ENCODE results near the gene CACNG4.
"Not testable (repeated sequence)": the region's sequence is repeated elsewhere in the genome, so short reads cannot be mapped to it uniquely, and the experiment has no call there.

The CACNG4 gene

DNA sequence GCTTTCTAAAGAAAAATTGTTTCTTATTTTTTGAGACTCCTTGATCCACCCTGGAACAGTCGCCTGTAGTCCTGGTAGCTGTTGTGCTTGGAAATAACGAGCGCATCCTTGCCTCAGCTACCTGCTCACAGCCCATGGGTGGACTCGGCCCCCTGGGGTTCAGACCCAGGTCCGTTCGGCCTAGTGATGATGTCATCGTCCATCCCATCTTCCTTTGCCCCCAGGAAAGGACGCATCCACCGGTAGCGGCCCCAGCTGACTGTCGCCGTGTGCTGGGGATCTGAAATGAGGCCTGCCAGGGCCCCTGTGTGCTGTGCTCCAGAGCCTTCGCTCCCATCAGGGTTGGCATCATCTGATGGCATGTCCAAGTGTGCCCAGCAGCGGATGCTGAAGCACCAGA, 67.9 kb downstream of the CACNG4 start:
- Mint-ChIP-seq H3K27ac (no peak overlapping the region), H3K9me3 (no peaks in the 10 kb centered on the region), H3K27me3 (ENCODE audit: low read depth) (no peaks in the 10 kb centered on the region), H3K4me1 (ENCODE audit: low read depth) (no peaks in the 10 kb centered on the region), H3K4me3 (no peak overlapping the region), H3K36me3 (ENCODE audit: low read depth) (no peaks in the 10 kb centered on the region)
- no peak for DNase-seq (ENCODE audit: low spot score)

DNA sequence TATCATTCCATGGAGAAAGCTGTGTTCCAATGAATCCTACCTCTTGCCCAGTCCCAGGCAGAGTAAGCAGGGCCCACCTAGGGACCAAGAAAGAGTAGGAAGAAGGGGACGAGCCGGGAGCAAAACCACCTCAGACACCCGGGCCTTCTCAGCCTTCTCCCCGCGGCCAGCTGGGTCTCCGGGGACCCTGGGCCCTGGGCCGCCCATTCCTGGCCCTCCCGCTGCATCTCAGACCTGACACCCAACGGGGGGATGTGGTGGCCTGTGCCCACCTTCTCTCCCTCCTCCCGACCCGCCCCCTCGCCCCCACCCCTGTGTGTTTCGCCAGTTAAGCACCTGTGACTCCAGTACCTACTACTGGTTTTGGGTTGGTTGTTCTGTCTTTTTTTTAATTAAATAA, 68.5 kb downstream of the CACNG4 start:
- no peak overlapping the region for H3K4me3 Mint-ChIP-seq
- no peak overlapping the region for H3K27ac Mint-ChIP-seq
- DNase-seq (ENCODE audit: low spot score): no peak

DNA sequence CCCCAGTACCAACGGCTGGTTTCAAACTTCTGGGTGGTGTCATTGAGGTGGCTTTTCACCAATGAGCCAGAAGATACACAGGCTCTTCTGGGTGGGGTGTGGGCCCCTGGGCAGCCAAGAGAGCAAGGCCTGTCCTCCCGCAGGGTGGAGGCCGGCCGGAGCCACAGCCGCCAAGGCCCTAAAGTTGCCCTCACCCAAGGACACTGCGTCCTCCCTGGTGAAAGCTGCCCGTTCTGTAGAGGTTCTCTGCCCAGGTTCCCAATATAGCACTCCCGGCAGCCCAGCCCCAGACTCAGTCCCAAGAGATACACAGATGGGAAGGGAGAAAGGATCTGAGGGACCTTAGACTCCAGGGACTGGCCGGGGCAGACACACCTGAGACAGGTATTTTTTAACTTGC, 69.1 kb downstream of the CACNG4 start:
- DNase-seq (ENCODE audit: low spot score): no peak
- no peak overlapping the region for H3K4me3 Mint-ChIP-seq
- no peak overlapping the region for H3K27ac Mint-ChIP-seq
- H3K36me3 Mint-ChIP-seq (ENCODE audit: low read depth): no peaks in the 10 kb centered on the region
- peaks cover 3% of the 10 kb centered on the region for H3K27me3 Mint-ChIP-seq (ENCODE audit: low read depth)
- no peaks in the 10 kb centered on the region for H3K9me3 Mint-ChIP-seq
- no peaks in the 10 kb centered on the region for H3K4me1 Mint-ChIP-seq (ENCODE audit: low read depth)

More for the DNA sequence above, 68.5 kb downstream of the CACNG4 start:
- no peaks in the 10 kb centered on the region for H3K27me3 Mint-ChIP-seq (ENCODE audit: low read depth)
- no peaks in the 10 kb centered on the region for H3K9me3 Mint-ChIP-seq
- H3K4me1 Mint-ChIP-seq (ENCODE audit: low read depth): no peaks in the 10 kb centered on the region
- no peaks in the 10 kb centered on the region for H3K36me3 Mint-ChIP-seq (ENCODE audit: low read depth)

DNA sequence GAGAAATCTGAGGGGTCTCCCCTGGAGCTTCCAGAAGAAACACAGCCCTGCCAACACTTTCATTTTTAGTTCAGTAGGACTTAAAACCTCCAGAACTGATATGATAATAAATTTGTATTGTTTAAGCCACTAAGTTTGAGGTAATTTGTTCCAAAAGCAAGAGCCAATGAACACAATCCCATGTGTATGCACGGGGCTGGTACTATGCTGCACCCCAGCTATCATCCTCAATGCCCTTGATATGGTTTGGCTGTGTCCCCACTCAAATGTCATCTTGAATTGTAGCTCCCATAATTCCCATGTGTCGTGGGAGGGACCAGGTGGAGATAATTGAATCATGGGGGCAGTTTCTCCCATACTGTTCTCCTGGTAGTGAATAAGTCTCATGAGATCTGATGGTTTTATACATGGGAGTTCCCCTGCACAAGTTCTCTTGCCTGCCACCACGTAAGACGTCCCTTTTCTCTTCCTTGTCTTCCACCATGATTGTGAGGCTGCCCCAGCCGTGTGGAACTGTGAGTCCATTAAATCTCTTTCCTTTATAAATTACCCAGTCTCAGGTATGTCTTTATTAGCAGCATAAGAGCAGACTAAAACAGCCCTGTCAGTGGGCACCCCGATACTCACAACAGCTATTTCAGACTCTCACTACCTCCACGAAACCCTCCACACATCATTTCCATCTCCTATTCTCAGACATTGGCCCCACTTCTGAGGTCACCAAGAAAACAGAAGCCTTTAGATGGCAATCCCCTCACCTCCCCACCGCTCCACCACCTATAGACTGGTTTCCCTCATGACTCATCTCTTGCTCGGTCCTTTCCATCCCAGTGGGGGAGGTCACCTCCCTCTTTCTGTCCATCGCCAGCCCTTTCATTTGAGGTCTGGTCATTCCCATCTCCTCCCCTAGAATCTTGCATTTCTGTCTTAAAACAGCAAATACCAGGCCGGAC, 70.9 kb downstream of the CACNG4 start:
- no peaks in the 10 kb centered on the region for H3K9me3 Mint-ChIP-seq
- H3K27me3 Mint-ChIP-seq (ENCODE audit: low read depth): peaks cover 3% of the 10 kb centered on the region
- no peak overlapping the region for H3K4me3 Mint-ChIP-seq
- no peak overlapping the region for H3K27ac Mint-ChIP-seq
- DNase-seq (ENCODE audit: low spot score): no peak
- no peaks in the 10 kb centered on the region for H3K4me1 Mint-ChIP-seq (ENCODE audit: low read depth)
- H3K36me3 Mint-ChIP-seq (ENCODE audit: low read depth): no peaks in the 10 kb centered on the region

DNA sequence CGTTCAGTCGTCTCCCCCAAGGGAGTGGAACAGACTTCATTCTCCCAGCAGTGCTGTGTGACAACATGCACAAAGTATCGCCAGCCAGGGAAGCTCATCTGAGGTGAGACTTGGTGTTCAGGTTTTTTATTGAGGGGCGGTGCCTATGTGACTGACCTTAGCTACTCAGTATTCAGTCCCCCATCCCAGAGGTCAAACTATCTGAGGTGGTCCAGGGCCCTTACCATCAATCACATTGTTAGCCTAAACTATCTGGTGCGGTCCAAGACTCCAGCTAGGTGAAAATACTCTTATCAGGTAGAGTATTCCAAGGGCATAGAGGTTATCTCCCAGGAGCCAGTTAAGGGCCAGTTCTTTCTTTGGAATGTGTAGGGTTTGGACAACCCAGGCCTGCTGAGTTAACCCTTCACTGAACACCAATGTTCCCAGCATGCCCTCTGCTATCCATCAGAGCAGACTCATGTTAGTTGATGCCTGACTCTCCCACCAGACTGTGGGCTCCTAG, 74.4 kb downstream of the CACNG4 start:
- Mint-ChIP-seq H3K9me3 (no peaks in the 10 kb centered on the region), H3K36me3 (ENCODE audit: low read depth) (no peaks in the 10 kb centered on the region), H3K4me1 (ENCODE audit: low read depth) (no peaks in the 10 kb centered on the region), H3K4me3 (no peak overlapping the region), H3K27ac (no peak overlapping the region), H3K27me3 (ENCODE audit: low read depth) (peaks cover 3% of the 10 kb centered on the region)
- no peak for DNase-seq (ENCODE audit: low spot score)

DNA sequence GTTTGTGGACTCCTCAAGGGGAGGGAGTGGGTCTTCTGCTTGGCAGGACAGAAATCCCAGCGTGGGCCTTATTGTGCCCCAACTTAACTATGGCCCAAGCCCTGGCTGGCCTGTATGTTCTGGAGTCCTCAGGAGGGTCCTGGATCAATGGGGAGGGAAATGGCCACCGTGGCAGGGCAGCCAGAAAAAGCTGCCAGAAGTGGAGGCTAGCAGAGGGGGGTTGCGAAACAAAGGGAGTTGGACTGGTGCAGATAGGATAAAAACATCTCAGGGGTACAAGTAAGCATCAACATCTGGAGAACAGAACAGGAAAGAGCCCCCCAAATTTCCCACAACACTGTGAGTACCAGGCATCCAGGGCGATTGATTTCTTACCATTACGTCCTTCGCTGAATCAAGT, 76.1 kb downstream of the CACNG4 start:
- H3K27ac Mint-ChIP-seq: no peak overlapping the region
- no peaks in the 10 kb centered on the region for H3K9me3 Mint-ChIP-seq
- no peaks in the 10 kb centered on the region for H3K4me1 Mint-ChIP-seq (ENCODE audit: low read depth)
- no peaks in the 10 kb centered on the region for H3K36me3 Mint-ChIP-seq (ENCODE audit: low read depth)
- H3K4me3 Mint-ChIP-seq: no peak overlapping the region
- DNase-seq (ENCODE audit: low spot score): no peak
- H3K27me3 Mint-ChIP-seq (ENCODE audit: low read depth): peaks cover 3% of the 10 kb centered on the region

DNA sequence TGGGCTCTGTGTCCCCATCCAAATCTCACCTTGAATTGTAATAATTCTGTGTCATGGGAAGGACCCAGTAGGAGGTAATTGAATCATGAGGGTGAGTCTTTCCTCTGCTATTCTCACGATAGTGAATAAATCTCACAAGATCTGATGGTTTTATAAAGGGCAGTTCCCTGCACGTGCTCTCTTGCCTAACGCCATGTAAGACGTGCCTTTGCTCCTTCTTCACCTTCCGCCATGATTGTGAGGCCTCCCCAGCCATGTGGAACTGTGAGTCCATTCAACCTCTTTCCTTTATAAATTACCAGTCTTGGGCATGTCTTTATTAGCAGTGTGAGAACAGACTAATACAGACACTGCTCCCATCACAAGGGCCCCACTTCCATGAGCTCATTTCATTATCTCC, 76.6 kb downstream of the CACNG4 start:
- not testable (repeated sequence) for H3K4me1 Mint-ChIP-seq (ENCODE audit: low read depth); H3K27me3 Mint-ChIP-seq (ENCODE audit: low read depth); H3K4me3 Mint-ChIP-seq; DNase-seq (ENCODE audit: low spot score); H3K27ac Mint-ChIP-seq; H3K9me3 Mint-ChIP-seq; H3K36me3 Mint-ChIP-seq (ENCODE audit: low read depth)

DNA sequence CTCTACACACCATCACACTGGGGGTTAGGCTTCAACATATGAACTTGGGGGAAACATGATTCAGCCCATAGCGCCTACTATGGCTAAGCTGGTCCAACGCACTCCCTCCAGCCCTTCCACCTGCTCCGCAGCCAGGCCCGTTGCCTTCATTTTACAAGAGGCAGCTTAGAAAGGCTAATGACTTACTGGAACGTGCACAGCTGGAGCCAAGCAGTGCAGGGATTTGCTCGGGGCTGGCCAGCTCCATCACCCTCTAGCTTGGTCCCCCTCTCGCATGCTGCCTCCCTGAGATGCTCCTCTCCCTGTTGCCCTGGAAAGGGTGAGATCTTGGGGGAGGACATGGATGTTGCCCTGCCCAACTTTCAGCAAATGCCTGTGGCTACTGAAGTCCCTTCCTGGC, 77.0 kb downstream of the CACNG4 start:
- Mint-ChIP-seq H3K36me3 (ENCODE audit: low read depth) (no peaks in the 10 kb centered on the region), H3K9me3 (no peaks in the 10 kb centered on the region), H3K27me3 (ENCODE audit: low read depth) (peaks cover 3% of the 10 kb centered on the region), H3K4me1 (ENCODE audit: low read depth) (no peaks in the 10 kb centered on the region), H3K4me3 (no peak overlapping the region), H3K27ac (no peak overlapping the region)
- DNase-seq (ENCODE audit: low spot score): no peak

DNA sequence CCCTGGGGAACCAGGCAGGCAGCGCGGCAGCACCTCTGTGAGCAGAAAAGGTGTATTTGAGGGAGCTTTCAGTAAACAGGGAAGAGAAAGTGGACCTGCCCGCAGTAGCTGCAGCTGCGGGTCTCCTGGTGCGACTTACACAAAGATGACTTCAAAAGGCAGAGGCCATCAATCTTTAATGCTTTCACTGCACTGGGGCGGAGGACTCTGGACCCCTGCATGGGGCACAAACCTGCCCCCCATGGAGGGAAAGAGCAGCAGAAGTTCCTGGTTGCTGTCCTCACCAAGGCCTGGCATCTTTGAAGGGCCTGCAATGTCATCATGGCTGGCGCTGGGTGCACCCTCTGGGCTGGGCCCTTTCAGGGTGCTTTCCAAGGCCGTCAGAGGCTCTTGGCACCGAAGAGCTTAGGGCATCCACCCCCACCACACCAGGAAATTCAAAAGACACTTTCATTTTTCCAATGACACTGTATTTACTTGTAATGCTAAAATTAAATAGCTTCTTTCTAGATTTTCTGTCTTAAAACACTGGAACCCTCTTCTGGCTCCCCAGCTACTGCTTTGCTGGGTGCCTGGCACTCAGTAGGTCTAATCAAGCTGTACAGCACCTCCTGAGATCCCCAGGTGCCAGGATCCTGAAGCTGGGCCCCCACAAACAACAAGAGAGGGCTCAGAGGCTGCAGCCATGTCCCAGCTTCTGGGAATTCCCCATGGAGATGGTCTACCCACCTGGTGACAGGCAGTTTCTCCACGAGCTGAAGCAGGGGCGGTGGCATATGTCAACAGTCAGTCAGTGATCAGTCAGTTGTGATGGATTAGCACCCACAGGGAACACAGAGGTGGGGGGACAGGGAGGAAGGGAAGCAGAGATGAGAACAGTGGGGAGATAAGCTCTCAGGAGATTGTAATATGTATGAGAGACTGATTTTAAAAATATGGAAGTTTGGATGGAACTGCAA, 77.7 kb downstream of the CACNG4 start:
- Mint-ChIP-seq H3K4me3 (no peak overlapping the region), H3K9me3 (no peaks in the 10 kb centered on the region), H3K4me1 (ENCODE audit: low read depth) (no peaks in the 10 kb centered on the region), H3K27me3 (ENCODE audit: low read depth) (peaks cover 3% of the 10 kb centered on the region), H3K27ac (no peak overlapping the region), H3K36me3 (ENCODE audit: low read depth) (no peaks in the 10 kb centered on the region)
- no peak for DNase-seq (ENCODE audit: low spot score)

DNA sequence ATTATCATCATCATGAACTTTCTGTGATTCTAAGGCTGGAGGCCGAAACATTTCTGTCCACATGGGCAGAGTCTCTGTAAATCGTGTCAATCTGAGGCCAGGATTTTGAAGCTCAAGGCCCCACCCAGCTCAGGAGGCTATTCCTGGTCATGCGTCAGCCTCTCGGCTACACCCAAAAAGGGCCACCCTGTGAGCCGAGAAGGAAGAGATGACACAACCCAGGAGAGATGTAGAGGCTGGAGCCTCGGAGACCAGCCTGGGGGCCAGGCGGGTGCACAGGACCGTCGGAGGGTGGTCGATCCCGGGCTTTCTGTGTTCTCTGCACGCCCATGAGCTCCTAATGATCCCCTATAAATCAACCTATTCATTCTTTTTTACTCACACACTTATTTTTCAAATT, 78.8 kb downstream of the CACNG4 start:
- no peak for DNase-seq (ENCODE audit: low spot score)
- H3K36me3 Mint-ChIP-seq (ENCODE audit: low read depth): no peaks in the 10 kb centered on the region
- H3K4me3 Mint-ChIP-seq: no peak overlapping the region
- H3K27me3 Mint-ChIP-seq (ENCODE audit: low read depth): peaks cover 6% of the 10 kb centered on the region
- no peak overlapping the region for H3K27ac Mint-ChIP-seq
- H3K9me3 Mint-ChIP-seq: peaks cover 6% of the 10 kb centered on the region
- no peaks in the 10 kb centered on the region for H3K4me1 Mint-ChIP-seq (ENCODE audit: low read depth)

DNA sequence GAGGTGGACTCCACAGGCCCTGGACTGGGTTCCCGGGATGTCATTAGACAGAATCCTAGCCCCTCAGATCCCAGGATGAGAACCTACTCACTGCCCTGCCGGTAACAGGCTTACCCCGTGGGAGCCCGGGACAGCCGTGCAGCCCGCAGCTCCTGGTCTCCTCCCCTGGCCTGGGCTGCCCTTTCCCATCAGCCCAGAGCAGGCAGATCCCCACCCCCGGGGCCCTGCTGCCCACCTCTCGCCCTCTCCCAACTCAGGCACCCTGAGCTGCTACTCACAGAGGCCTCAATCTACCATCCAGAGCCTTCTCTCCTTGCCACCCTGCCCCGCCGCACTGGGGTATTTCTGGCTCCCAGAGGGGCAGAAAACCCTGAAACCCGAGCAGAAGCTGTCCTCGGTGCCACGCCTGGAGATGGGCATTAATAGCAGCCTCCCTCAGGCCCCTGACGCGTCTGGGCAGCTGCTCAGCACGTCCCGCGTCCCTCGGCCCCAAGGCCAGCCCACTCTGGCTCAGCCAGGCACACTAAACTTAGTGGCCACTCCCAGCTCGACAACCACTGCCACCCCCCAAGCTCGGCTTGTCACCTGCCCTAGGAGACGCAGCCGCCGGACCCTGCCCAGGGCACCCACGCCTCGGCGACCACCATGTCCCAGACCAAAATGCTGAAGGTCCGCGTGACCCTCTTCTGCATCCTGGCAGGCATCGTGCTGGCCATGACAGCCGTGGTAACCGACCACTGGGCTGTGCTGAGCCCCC, 79.7 kb downstream of the CACNG4 start, which contains the start of gene CACNG1:
TSS of gene CACNG1 (plus strand) at position 539 of the 757 bp plus-strand sequence. CDS start at position 646, 107 bp downstream.
- Mint-ChIP-seq H3K27me3 (ENCODE audit: low read depth) (peaks cover 3% of the 10 kb centered on the region), H3K4me1 (ENCODE audit: low read depth) (no peaks in the 10 kb centered on the region), H3K9me3 (peaks cover 15% of the 10 kb centered on the region), H3K27ac (no peak within 1 kb of the TSS), H3K36me3 (ENCODE audit: low read depth) (no peaks in the 10 kb centered on the region), H3K4me3 (no peak within 1 kb of the TSS)
- DNase-seq (ENCODE audit: low spot score): no peak

DNA sequence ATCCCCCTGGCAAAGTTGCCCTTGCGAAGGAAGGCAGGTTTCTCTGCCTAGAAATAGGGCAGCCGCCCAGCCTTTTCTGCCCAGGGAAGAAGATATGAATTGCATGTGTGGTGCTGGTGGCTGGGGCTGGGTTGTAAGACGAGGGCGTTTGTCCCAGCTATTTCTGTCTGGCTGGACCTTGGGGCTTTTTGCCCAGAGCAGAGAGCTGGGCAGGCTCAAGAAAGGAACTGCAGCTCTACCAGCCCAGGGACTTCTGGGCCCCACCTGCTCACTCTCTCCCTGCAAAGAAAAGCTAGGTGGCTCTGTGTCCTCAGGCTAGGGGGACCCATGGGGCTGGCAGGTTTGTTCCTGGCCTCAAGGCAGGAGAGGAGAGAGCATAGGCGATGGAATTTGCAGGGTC, 80.4 kb downstream of the CACNG4 start:
- H3K36me3 Mint-ChIP-seq (ENCODE audit: low read depth): no peaks in the 10 kb centered on the region
- no peak overlapping the region for H3K4me3 Mint-ChIP-seq
- peaks cover 19% of the 10 kb centered on the region for H3K9me3 Mint-ChIP-seq
- no peak overlapping the region for H3K27ac Mint-ChIP-seq
- H3K27me3 Mint-ChIP-seq (ENCODE audit: low read depth): peaks cover 3% of the 10 kb centered on the region
- no peak for DNase-seq (ENCODE audit: low spot score)
- no peaks in the 10 kb centered on the region for H3K4me1 Mint-ChIP-seq (ENCODE audit: low read depth)

DNA sequence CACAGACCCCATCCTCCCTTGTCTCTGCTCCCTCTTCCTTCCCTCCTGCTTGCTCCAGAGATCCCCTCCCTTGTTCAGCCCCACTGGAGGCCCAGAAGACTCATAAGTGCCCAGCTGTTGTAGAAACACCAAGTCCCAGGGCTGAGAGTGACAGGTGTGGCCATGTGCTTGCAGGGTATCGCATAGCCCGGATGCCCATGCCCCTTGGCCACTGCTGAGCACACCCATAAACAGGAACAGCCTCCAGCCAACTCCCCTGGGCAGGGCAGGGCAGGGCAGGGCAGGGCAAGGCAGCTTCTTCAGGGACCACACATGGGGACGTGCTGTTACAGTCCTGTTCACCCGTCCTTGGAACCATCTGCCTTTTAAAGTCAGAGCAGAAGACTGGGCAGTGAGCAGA, 81.9 kb downstream of the CACNG4 start:
- no peaks in the 10 kb centered on the region for H3K36me3 Mint-ChIP-seq (ENCODE audit: low read depth)
- DNase-seq (ENCODE audit: low spot score): no peak
- peaks cover 19% of the 10 kb centered on the region for H3K9me3 Mint-ChIP-seq
- H3K4me1 Mint-ChIP-seq (ENCODE audit: low read depth): no peaks in the 10 kb centered on the region
- no peak overlapping the region for H3K4me3 Mint-ChIP-seq
- H3K27ac Mint-ChIP-seq: no peak overlapping the region
- peaks cover 3% of the 10 kb centered on the region for H3K27me3 Mint-ChIP-seq (ENCODE audit: low read depth)

Data from T-helper 2 cell treated with Interferon-gamma antibody and Interleukin-4, amounts not matched to agents 5 μg/mL and 100 μg/mL, for 36 hours (primary cell).